IMR-90 (cell line): ENCODE measurements around the gene MRPL20. TPM values are rescaled to one million over a fixed set of nuclear protein-coding genes. Genes with fewer than 3 reads are reported as not detected.

Experiments used
- ATAC-seq: fragments of 200-7000 bp; cut with Tn5 transposase; 2 replicates; pipeline ENCODE4 v1.9.1; 2020; ENCODE audit warnings: low read depth, mild to moderate bottlenecking, moderate library complexity
- BruUV-seq: library from RNA; stranded (reverse); fragments of 400-500 nt; replicated peaks from 2 replicates; lab custom pipeline; 2021; lab: Mats Ljungman, UMichigan
- CTCF ChIA-PET: fragments of 300-600 bp; formaldehyde crosslinking; extraction: SDS; loops from one replicate; lab custom pipeline; 2021; ENCODE audit warnings: antibody characterized with exemption; lab: Yijun Ruan, JAX
- POLR2A ChIA-PET: fragments of 300-600 bp; sonication (Branson Sonifier 250); formaldehyde crosslinking; loops from one replicate; lab custom pipeline; 2022; ENCODE audit warnings: antibody characterized with exemption; ENCODE audit not compliant: unreplicated experiment; lab: Charles Lee
- DNase-seq: peaks from one replicate; pipeline ENCODE4 v3.0.0; 2013
- H2AFZ ChIP-seq: replicated peaks from 2 replicates; pipeline ENCODE3; 2013; ENCODE audit warnings: low read length, mild to moderate bottlenecking; ENCODE audit not compliant: poor library complexity
- H2AK5ac ChIP-seq: 2 replicates; pipeline ENCODE4 v1.6.1; 2013; ENCODE audit warnings: low read depth, low read length, inconsistent platforms
- H2AK9ac ChIP-seq: replicated peaks from 2 replicates; pipeline ENCODE3; 2013; ENCODE audit warnings: mild to moderate bottlenecking, low read depth, low read length, moderate library complexity; ENCODE audit not compliant: poor library complexity
- H2BK120ac ChIP-seq: 2 replicates; pipeline ENCODE4 v1.6.1; 2013; ENCODE audit warnings: low read depth, low read length, inconsistent platforms
- H2BK15ac ChIP-seq: 3 replicates; pipeline ENCODE4 v1.6.1; 2013; ENCODE audit warnings: low read depth, low read length, inconsistent platforms
- H2BK20ac ChIP-seq: 2 replicates; pipeline ENCODE4 v1.6.1; 2013; ENCODE audit warnings: low read depth, mild to moderate bottlenecking, inconsistent platforms, low read length, moderate library complexity
- H2BK5ac ChIP-seq: 2 replicates; pipeline ENCODE4 v1.6.1; 2013; ENCODE audit warnings: mild to moderate bottlenecking, low read depth, low read length, inconsistent platforms; ENCODE audit not compliant: poor library complexity, severe bottlenecking
- H3K14ac ChIP-seq: replicated peaks from 2 replicates; pipeline ENCODE4 v1.6.1; 2013; ENCODE audit warnings: low read depth, low read length, inconsistent platforms
- H3K18ac ChIP-seq: 2 replicates; pipeline ENCODE4 v1.6.1; 2013; ENCODE audit warnings: low read depth, low read length, control low read depth
- H3K23ac ChIP-seq: 2 replicates; pipeline ENCODE4 v1.6.1; 2013; ENCODE audit warnings: low read depth, low read length, inconsistent platforms
- H3K27ac ChIP-seq: 2 replicates; pipeline ENCODE4 v1.5.1; 2013; ENCODE audit warnings: mild to moderate bottlenecking, control low read depth, low read length; ENCODE audit not compliant: insufficient read depth
- H3K27me3 ChIP-seq: 2 replicates; pipeline ENCODE4 v1.6.1; 2013; ENCODE audit warnings: low read length; ENCODE audit not compliant: control insufficient read depth, insufficient read depth
- H3K36me3 ChIP-seq: 2 replicates; pipeline ENCODE4 v1.6.1; 2013; ENCODE audit warnings: low read length, mixed read lengths; ENCODE audit not compliant: control insufficient read depth, insufficient read depth
- H3K4ac ChIP-seq: 2 replicates; pipeline ENCODE4 v1.6.1; 2013; ENCODE audit warnings: low read depth, low read length, inconsistent platforms
- H3K4me1 ChIP-seq: 2 replicates; pipeline ENCODE4 v1.6.1; 2013; ENCODE audit warnings: low read length, mixed read lengths; ENCODE audit not compliant: control insufficient read depth, insufficient read depth
- H3K4me2 ChIP-seq: 2 replicates; pipeline ENCODE4 v1.6.1; 2013; ENCODE audit warnings: low read depth, mild to moderate bottlenecking, control low read depth, low read length, moderate library complexity
- H3K4me3 ChIP-seq: 2 replicates; pipeline ENCODE4 v1.5.1; 2013; ENCODE audit warnings: low read depth, mild to moderate bottlenecking, control low read depth, low read length, moderate library complexity; ENCODE audit not compliant: insufficient read depth
- H3K56ac ChIP-seq: 2 replicates; pipeline ENCODE4 v1.6.1; 2013; ENCODE audit warnings: low read length, inconsistent platforms; ENCODE audit not compliant: insufficient read depth; ENCODE audit errors: extremely low read depth
- H3K79me1 ChIP-seq, 2 experiments: 2 replicates each; pipeline ENCODE4 v1.6.1; 2013; ENCODE audit warnings: low read length in 2 of 2, inconsistent platforms in 1 of 2, low read depth in 1 of 2
- H3K9ac ChIP-seq: 2 replicates; pipeline ENCODE4 v1.6.1; 2013; ENCODE audit warnings: low read depth, low read length, control low read depth
- H3K9me1 ChIP-seq: 2 replicates; pipeline ENCODE4 v1.6.1; 2013; ENCODE audit warnings: low read length, inconsistent platforms; ENCODE audit not compliant: insufficient read depth
- H3K9me3 ChIP-seq: 2 replicates; pipeline ENCODE4 v1.6.1; 2013; ENCODE audit warnings: low read length; ENCODE audit not compliant: control insufficient read depth, insufficient read depth
- H4K20me1 ChIP-seq: 2 replicates; pipeline ENCODE4 v1.6.1; 2013; ENCODE audit warnings: low read length, inconsistent platforms; ENCODE audit not compliant: insufficient read depth
- H4K5ac ChIP-seq: 2 replicates; pipeline ENCODE4 v1.6.1; 2013; ENCODE audit warnings: mild to moderate bottlenecking, low read depth, low read length, control low read depth
- H4K8ac ChIP-seq, 2 experiments: 2 replicates each; pipeline ENCODE4 v1.6.1; 2013; ENCODE audit warnings: low read depth in 2 of 2, low read length in 2 of 2, control low read depth in 1 of 2, inconsistent platforms in 1 of 2
- H4K91ac ChIP-seq: 2 replicates; pipeline ENCODE4 v1.6.1; 2013; ENCODE audit warnings: low read depth, low read length, inconsistent platforms; ENCODE audit not compliant: insufficient read depth
- BHLHE40 ChIP-seq: fragments of 150-350 bp; IDR thresholded peaks from 2 replicates; pipeline ENCODE4 v1.6.1; 2016; ENCODE audit warnings: mild to moderate bottlenecking, low read depth, low read length
- CEBPB ChIP-seq: IDR thresholded peaks from 2 replicates; pipeline ENCODE4 v1.6.1; 2012; ENCODE audit warnings: low read depth, low read length, improper control_type of control experiment
- ELK1 ChIP-seq: fragments of 150-350 bp; IDR thresholded peaks from 2 replicates; pipeline ENCODE4 v1.6.1; 2016; ENCODE audit warnings: low read depth, mild to moderate bottlenecking, low read length, moderate library complexity, borderline replicate concordance
- FOS ChIP-seq: fragments of 150-350 bp; IDR thresholded peaks from 2 replicates; pipeline ENCODE4 v1.6.1; 2016; ENCODE audit warnings: low read depth, low read length
- MAFK ChIP-seq: IDR thresholded peaks from 2 replicates; pipeline ENCODE4 v1.6.1; 2012; ENCODE audit warnings: low read depth, low read length, improper control_type of control experiment
- MAZ ChIP-seq: IDR thresholded peaks from 2 replicates; pipeline ENCODE4 v1.6.1; 2012; ENCODE audit warnings: low read depth, mild to moderate bottlenecking, low read length, improper control_type of control experiment, moderate library complexity, borderline replicate concordance
- NFE2L2 ChIP-seq: fragments of 150-350 bp; IDR thresholded peaks from 2 replicates; pipeline ENCODE4 v1.6.1; 2016; ENCODE audit warnings: low read depth, mild to moderate bottlenecking, low read length
- SMC3 ChIP-seq: fragments of 150-350 bp; IDR thresholded peaks from 2 replicates; pipeline ENCODE4 v1.6.1; 2016; ENCODE audit warnings: low read depth, mild to moderate bottlenecking, antibody characterized with exemption, low read length, moderate library complexity
- USF2 ChIP-seq: fragments of 150-350 bp; IDR thresholded peaks from 2 replicates; pipeline ENCODE4 v1.6.1; 2017; ENCODE audit warnings: mild to moderate bottlenecking, antibody characterized with exemption, low read length, low read depth
- WGBS, 2 experiments: methylation state at CpG; one replicate each; pipeline versions ENCODE4 v1.1.5 to v1.1.7; 2013; ENCODE audit warnings: missing lambda C conversion rate in 2 of 2; ENCODE audit not compliant: insufficient read length in 1 of 2; ENCODE audit errors: extremely low coverage in 2 of 2; 5-methylcytosine and 5-hydroxymethylcytosine counted together
- dilution Hi-C: fragments of 300-500 bp; cut with HindIII; formaldehyde crosslinking; loops from one replicate; pipeline ENCODE4 v1.14.3; 2018; ENCODE audit warnings: low sequenced_read_pairs; ENCODE audit not compliant: unreplicated experiment
- in situ Hi-C: fragments of 300-500 bp; cut with MboI; formaldehyde crosslinking; loops from 3 replicates; pipeline ENCODE4 v1.14.3; 2019; ENCODE audit warnings: low sequenced_read_pairs, inconsistent platforms, mixed read lengths
- intact Hi-C: fragments of 100-400 bp; cut with micrococcal nuclease; formaldehyde crosslinking; loops from 2 replicates; pipeline ENCODE4 v1.10.0; 2022
- polyA plus RNA-seq, 3 experiments: library from polyadenylated mRNA; depleted of rRNA; stranded (reverse); fragments of >200 nt; gene quantifications; 2 replicates each; pipeline ENCODE4 v1.2.3, GENCODE V29; 2012; ENCODE audit warnings: low replicate concordance in 1 of 3
- total RNA-seq: library from RNA; depleted of rRNA; stranded (reverse); fragments of >200 nt; gene quantifications from 2 replicates; pipeline ENCODE4 v1.2.3, GENCODE V29; 2012

The MRPL20 gene
- total and polyA plus RNA-seq, 2 of the 4 experiments (the other 2 are of a cell fraction), result 141 to 157 TPM

GRCh38 chr1:1433804-1434130 is 26.7 kb upstream of the MRPL20 start:
- Histone ChIP-seq H3K4me2 (no peak overlapping the region), H3K4me3 (no peak overlapping the region), H3K9me1 (0 out of 2 replicates have a peak, but pooled peaks cover 7% of the 10 kb centered on the region), H2BK15ac (no peak overlapping the region), H3K9ac (no peak overlapping the region), H2BK5ac (no peak overlapping the region), H3K4me1 (peaks cover 25% of the 10 kb centered on the region), H3K79me1 (0 out of 4 replicates have a peak, but pooled peaks cover 0 to 3% of the 10 kb centered on the region in 2 experiments), H3K4ac (no peak overlapping the region), H2BK20ac (no peak overlapping the region), H3K27me3 (no peaks in the 10 kb centered on the region; the same call in 1 of the 2 replicates), H4K8ac (peak overlapping the region in 1 of 2 experiments; percentile 76; a peak in 1 of 4 replicates), H3K14ac (0 out of 2 replicates have a peak overlapping the region, but pooled peaks have one; percentile 11), H2AK5ac (0 out of 2 replicates have a peak overlapping the region, but pooled peaks have one; percentile 8), H3K56ac (no peak overlapping the region), H4K5ac (no peak overlapping the region), H3K27ac (no peak overlapping the region; the same call in 1 of the 2 replicates), H3K36me3 (no peaks in the 10 kb centered on the region), H4K91ac (no peak overlapping the region), H2AK9ac (peak overlapping the region; percentile 65), H4K20me1 (no peaks in the 10 kb centered on the region), H3K23ac (no peak overlapping the region), H3K9me3 (no peaks in the 10 kb centered on the region), H3K18ac (no peak overlapping the region), H2AFZ (peak overlapping the region; percentile 82), H2BK120ac (no peak overlapping the region)
- intact Hi-C loops (no loop called here), dilution Hi-C loops (no loop called here), in situ Hi-C loops (no loop called here)
- whole genome bisulfite sequencing, 2 experiments, result 16% methylated on average over 8 of the region's 12 CpGs; no CpG with 5 or more reads in 1 of the 2 experiments
- ChIA-PET CTCF (interaction anchor here (0.6 kb wide), 1 partner anchor 133 kb away, joined by 5 read pairs; no protein-coding TSS in a partner anchor), POLR2A (no interaction called here)
- TF ChIP-seq MAFK (no peak), SMC3 (no peak), CEBPB (no peak), FOS (no peak), NFE2L2 (no peak), USF2 (no peak), ELK1 (no peak), BHLHE40 (no peak), MAZ (no peak)
- no peak for ATAC-seq
- no TSS peak for BruUV-seq
- DNase-seq, result peak; percentile 39
